Measurements from ENCODE around the gene LGALS7B. TPM values are rescaled to one million over a fixed set of nuclear protein-coding genes. Genes with fewer than 3 reads are reported as not detected.
A peak's percentile ranks its signal among the peaks of the same experiment; 100 is the strongest.

Gene LGALS7B
- total and polyA plus RNA-seq, 2 of the 8 experiments (the other 6 are each of a cell fraction or from before 2014, with no cell fraction given): 3.6 TPM; not detected in 1

GRCh38 chr19:38836983-38837626 lies 48.1 kb downstream of the LGALS7B start:
- no peak overlapping the region for H2BK12ac ChIP-seq (ENCODE audit: low read depth, low read length)
- H3K56ac ChIP-seq (replicated peaks; ENCODE audit: insufficient read length, low read depth, low read length): no peak overlapping the region
- 0 out of 7 replicates have a peak, but pooled peaks cover 0 to 1% (median 0%) of the 10 kb centered on the region in 4 experiments for H3K4me1 ChIP-seq (replicated peaks in 1 of 4; ENCODE audit: control insufficient read depth in 3 of 4, insufficient read depth in 4 of 4, low read length in 3 of 4)
- no peak overlapping the region for H3K18ac ChIP-seq (ENCODE audit: extremely low read depth, low read length)
- no peak overlapping the region for H2BK5ac ChIP-seq (ENCODE audit: low read depth, low read length)
- DNase-seq (ENCODE audit: low read depth in 1 of 2, low spot score in 2 of 2): no peak
- TF ChIP-seq BCL11A (IDR thresholded peaks at IDR 0.05; ENCODE audit: low read depth in 2 of 2, low read length in 2 of 2) (no peak), POLR2AphosphoS5 (IDR thresholded peaks at IDR 0.05; ENCODE audit: low read depth, low read length) (peak; percentile 13; the same call in 1 of the 2 replicates)
- no peak overlapping the region for H3K4me2 ChIP-seq (ENCODE audit: insufficient read depth in 1 of 2, low read depth in 2 of 2, low read length in 2 of 2)
- no peak overlapping the region for H2AK5ac ChIP-seq (ENCODE audit: low read depth, low read length)
- H4K20me1 ChIP-seq (replicated peaks in 1 of 2; ENCODE audit: control insufficient read depth in 1 of 2, insufficient read depth in 2 of 2, low read length in 2 of 2): peaks cover 18 to 30% of the 10 kb centered on the region in 2 experiments
- no peak overlapping the region for H2BK120ac ChIP-seq (replicated peaks; ENCODE audit: low read depth, low read length)
- WGBS, 2 experiments (ENCODE audit: extremely low coverage in 1 of 2, insufficient coverage in 1 of 2, insufficient read length in 1 of 2, insufficient replicate concordance in 2 of 2, low coverage in 1 of 2, low lambda C conversion rate in 2 of 2, missing lambda C conversion rate in 1 of 2): 92% methylated on average over 6 of the region's 6 CpGs; no CpG with 5 or more reads in 1 of the 2 experiments
- no peak overlapping the region for H2AFZ ChIP-seq (ENCODE audit: low read length)
- H3K9ac ChIP-seq (replicated peaks in 1 of 4; ENCODE audit: extremely low read depth in 1 of 4, low read depth in 3 of 4, low read length in 3 of 4): no peak overlapping the region
- H3K9me3 ChIP-seq (ENCODE audit: insufficient read depth in 2 of 2, low read depth in 1 of 2, low read length in 1 of 2): no peaks in the 10 kb centered on the region
- POLR2A ChIA-PET (ENCODE audit: partially characterized antibody): interaction anchor here (0.6 to 14.2 kb wide), 14 partner anchors 9 to 503 kb away, joined by 3 to 376 read pairs (median 4); partner anchors contain the start of genes CCER2, HNRNPL, NFKBIB and RINL
- no peak overlapping the region for H3K23ac ChIP-seq (ENCODE audit: insufficient read length)
- no peak overlapping the region for H2BK20ac ChIP-seq (ENCODE audit: low read length)
- no peaks in the 10 kb centered on the region for H3K27me3 ChIP-seq (replicated peaks in 1 of 4; ENCODE audit: control insufficient read depth in 3 of 4, extremely low read depth in 1 of 4, insufficient read depth in 3 of 4, low read length in 3 of 4)
- CTCF ChIA-PET (ENCODE audit: partially characterized antibody): interaction anchor here (1.2 to 1.4 kb wide), 3 partner anchors 10 to 93 kb away, joined by 3 read pairs; partner anchors contain the start of genes MRPS12 and SARS2
- no peak overlapping the region for H4K91ac ChIP-seq (replicated peaks; ENCODE audit: insufficient read length, low read length)
- H2BK15ac ChIP-seq (ENCODE audit: low read length): no peak overlapping the region
- H4K5ac ChIP-seq (ENCODE audit: insufficient read length, low read depth, low read length): no peak overlapping the region
- no peak for FAIRE-seq
- H3K4ac ChIP-seq (replicated peaks; ENCODE audit: insufficient read length, low read depth, low read length): no peak overlapping the region
- 0 out of 2 replicates have a peak, but pooled peaks cover under 1% of the 10 kb centered on the region for H3K79me1 ChIP-seq (ENCODE audit: low read depth, low read length)
- H3K23me2 ChIP-seq (ENCODE audit: low read depth, low read length): no peaks in the 10 kb centered on the region
- H3K14ac ChIP-seq (ENCODE audit: insufficient read length): no peak overlapping the region
- H3K27ac ChIP-seq (ENCODE audit: low read depth, low read length): no peak overlapping the region
- H4K8ac ChIP-seq (ENCODE audit: extremely low read depth, insufficient read depth, low read length): peak overlapping the region; percentile 28
- peaks cover 55 to 68% (median 62%) of the 10 kb centered on the region in 4 experiments for H3K36me3 ChIP-seq (ENCODE audit: control insufficient read depth in 2 of 4, insufficient read depth in 4 of 4, low read length in 3 of 4)
- peaks cover 0 to 9% of the 10 kb centered on the region in 2 experiments; a peak in 2 of 4 replicates for H3K79me2 ChIP-seq (ENCODE audit: control insufficient read depth in 1 of 2, insufficient read depth in 2 of 2, low read length in 2 of 2)
- H3K4me3 ChIP-seq (ENCODE audit: extremely low read depth in 1 of 4, insufficient read depth in 2 of 4, low read depth in 3 of 4, low read length in 4 of 4): no peak overlapping the region
